GM12878 (cell line): ENCODE measurements around the gene SPSB2. TPM values are rescaled to one million over a fixed set of nuclear protein-coding genes. Genes with fewer than 3 reads are reported as not detected.

Experiments
- ATAC-seq: fragments of 200-7000 bp; cut with Tn5 transposase; 3 replicates; pipeline ENCODE4 v1.9.1; 2020; ENCODE audit warnings: mild to moderate bottlenecking, moderate library complexity
- BruUV-seq: library from RNA; stranded (reverse); fragments of 400-500 nt; replicated peaks from 2 replicates; lab custom pipeline; 2021; lab: Mats Ljungman, UMichigan
- CTCF ChIA-PET: fragments of 300-600 bp; sonication (Branson Sonifier 250); formaldehyde crosslinking; extraction: SDS; loops from one replicate; lab custom pipeline; 2021; ENCODE audit warnings: inconsistent platforms; lab: Yijun Ruan, JAX
- POLR2A ChIA-PET: fragments of 350-600 bp; formaldehyde crosslinking; extraction: SDS; loops from one replicate; lab custom pipeline; 2021; ENCODE audit warnings: inconsistent platforms; lab: Charles Lee
- RAD21 ChIA-PET: fragments of 300-600 bp; sonication (Branson Sonifier 250); formaldehyde crosslinking; loops from one replicate; lab custom pipeline; 2023; ENCODE audit warnings: antibody characterized with exemption; ENCODE audit not compliant: unreplicated experiment; lab: Charles Lee
- SMC1A ChIA-PET: fragments of 300-600 bp; sonication (Branson Sonifier 250); formaldehyde crosslinking; loops from one replicate; lab custom pipeline; 2023; ENCODE audit not compliant: unreplicated experiment, uncharacterized antibody; lab: Charles Lee
- DNase-seq: peaks from one replicate; pipeline ENCODE4 v3.0.0-alpha.2; 2011; ENCODE audit warnings: low read depth, low spot score
- FAIRE-seq: peaks from 3 replicates; lab custom pipeline; 2011; peaks lifted over from hg19 to GRCh38; lab: Jason Lieb, UNC
- H2AFZ ChIP-seq: 2 replicates; pipeline ENCODE4 v1.6.0; 2011; ENCODE audit warnings: low read depth, low read length, control low read depth; ENCODE audit not compliant: control insufficient read depth
- H3K27ac ChIP-seq: 2 replicates; pipeline ENCODE4 v1.5.1; 2011; ENCODE audit warnings: control low read depth; ENCODE audit not compliant: control insufficient read depth, insufficient read depth
- H3K27me3 ChIP-seq, 2 experiments: replicated peaks in 1 of 2; 2 replicates each; pipeline versions ENCODE4 v1.6.0 to v1.6.1; 2011; ENCODE audit warnings: low read length in 1 of 2; ENCODE audit not compliant: control insufficient read depth in 2 of 2, insufficient read depth in 2 of 2
- H3K36me3 ChIP-seq, 2 experiments: 2 replicates each; pipeline ENCODE4 v1.5.1; 2011; ENCODE audit warnings: low read length in 1 of 2; ENCODE audit not compliant: control insufficient read depth in 2 of 2, insufficient read depth in 2 of 2
- H3K4me1 ChIP-seq: 2 replicates; pipeline ENCODE4 v1.6.1; 2011; ENCODE audit warnings: mild to moderate bottlenecking, low read length, moderate library complexity, mixed read lengths; ENCODE audit not compliant: control insufficient read depth, insufficient read depth
- H3K4me2 ChIP-seq: 2 replicates; pipeline ENCODE4 v1.6.0; 2011; ENCODE audit warnings: control low read depth; ENCODE audit not compliant: control insufficient read depth, insufficient read depth
- H3K4me3 ChIP-seq: fragments of 200-600 bp; sonication (generic); 2 replicates; pipeline ENCODE4 v1.5.1; 2016
- H3K79me2 ChIP-seq: 2 replicates; pipeline ENCODE4 v1.6.0; 2011; ENCODE audit warnings: low read length; ENCODE audit not compliant: control insufficient read depth, insufficient read depth
- H3K9ac ChIP-seq: 2 replicates; pipeline ENCODE4 v1.8.0; 2011; ENCODE audit warnings: low read length, control low read depth, mixed read lengths; ENCODE audit not compliant: control insufficient read depth, insufficient read depth
- H3K9me3 ChIP-seq: replicated peaks from 3 replicates; pipeline ENCODE4 v1.5.1; 2011; ENCODE audit warnings: mild to moderate bottlenecking, low read length; ENCODE audit not compliant: control insufficient read depth, insufficient read depth
- H4K20me1 ChIP-seq: 2 replicates; pipeline ENCODE4 v1.6.0; 2011; ENCODE audit not compliant: control insufficient read depth, insufficient read depth
- BCLAF1 ChIP-seq: fragments of 450-650 bp; IDR thresholded peaks from 2 replicates; pipeline ENCODE4 v1.6.1; 2017; ENCODE audit warnings: antibody characterized with exemption, mild to moderate bottlenecking, moderate library complexity
- BHLHE40 ChIP-seq, 2 experiments: fragments of 450-650 bp in 1 of 2; IDR thresholded peaks; 2 replicates each; pipeline ENCODE4 v1.6.1; 2011 to 2017; ENCODE audit warnings: low read depth in 2 of 2, borderline replicate concordance in 1 of 2, improper control_type of control experiment in 1 of 2, low read length in 1 of 2, mild to moderate bottlenecking in 1 of 2
- PAX5 ChIP-seq: IDR thresholded peaks from 2 replicates; pipeline ENCODE4 v1.6.1; 2011; ENCODE audit warnings: low read depth, low read length, borderline replicate concordance
- SREBF1 ChIP-seq: IDR thresholded peaks from 2 replicates; pipeline ENCODE4 v1.6.1; 2012; ENCODE audit warnings: mild to moderate bottlenecking, low read length
- STAT1 ChIP-seq: fragments of 450-650 bp; conservative IDR thresholded peaks from 2 replicates; pipeline ENCODE4 v1.6.1; 2014; ENCODE audit warnings: antibody characterized with exemption, mild to moderate bottlenecking
- ZNF207 ChIP-seq: fragments of 450-650 bp; IDR thresholded peaks from 2 replicates; pipeline ENCODE4 v1.6.1; 2014; ENCODE audit warnings: antibody characterized with exemption, mild to moderate bottlenecking, borderline replicate concordance
- ZNF592 ChIP-seq: fragments of 450-650 bp; IDR thresholded peaks from 2 replicates; pipeline ENCODE4 v1.6.1; 2017; ENCODE audit warnings: mild to moderate bottlenecking, moderate library complexity
- WGBS: methylation state at CpG from one replicate; pipeline ENCODE4 v1.1.6; 2016; ENCODE audit warnings: low lambda C conversion rate; ENCODE audit not compliant: insufficient replicate concordance, insufficient coverage; ENCODE audit errors: missing lambda C conversion rate; 5-methylcytosine and 5-hydroxymethylcytosine counted together
- in situ Hi-C: fragments of 300-500 bp; cut with MboI; formaldehyde crosslinking; loops from 9 replicates; pipeline ENCODE4 v1.14.3; 2018; ENCODE audit warnings: mixed read lengths
- intact Hi-C: fragments of 100-400 bp; cut with micrococcal nuclease; formaldehyde crosslinking; loops from one replicate; pipeline ENCODE4 v1.14.2; 2022; ENCODE audit not compliant: unreplicated experiment
- polyA plus RNA-seq, 11 experiments: library from polyadenylated mRNA; depleted of rRNA in 4 of 11; unstranded in 6 of 11; stranded (reverse) in 5 of 11; fragments of >200 nt; fragmentation: Nextera tagmentation in 4 of 11; fragmentation: Illumina TruSeq in 1 of 11; extraction: Ambion mirVana in 4 of 11; extraction: Trizol in 1 of 11; gene quantifications; 1 replicate in 1 of 11; 2 replicates in 10 of 11; pipeline versions ENCODE4 v1.2.1 to v1.2.3, GENCODE V29; 2011 to 2016; ENCODE audit warnings: inconsistent platforms in 2 of 11, missing spikeins in 2 of 11, low read depth in 1 of 11
- total RNA-seq, 4 experiments: library from RNA; depleted of rRNA in 3 of 4; stranded (reverse); fragments of >200 nt in 3 of 4; fragmentation: Illumina TruSeq in 1 of 4; extraction: Trizol in 1 of 4; gene quantifications; 2 replicates each; pipeline versions ENCODE4 v1.2.1 to v1.2.3, GENCODE V29; 2013 to 2021
- TF ChIP-seq, protein P1 (sequence below), 3 experiments: IDR thresholded peaks in 2 of 3; conservative IDR thresholded peaks in 1 of 3; 2 replicates each; pipeline ENCODE4 v1.5.1; 2011; ENCODE audit warnings: low read depth in 3 of 3, low read length in 3 of 3, mild to moderate bottlenecking in 3 of 3, control low read depth in 2 of 3, moderate library complexity in 2 of 3, inconsistent platforms in 1 of 3, mixed read lengths in 1 of 3; ENCODE audit not compliant: control insufficient read depth in 2 of 3, insufficient read depth in 1 of 3; ENCODE audit errors: extremely low read depth in 1 of 3
- TF ChIP-seq, protein P2 (sequence below): IDR thresholded peaks from 2 replicates; pipeline ENCODE4 v1.6.1; 2012; ENCODE audit warnings: mild to moderate bottlenecking, low read depth, low read length

Gene SPSB2
- total and polyA plus RNA-seq, 10 of the 15 experiments (the other 5 are each of a cell fraction or from before 2014, with no cell fraction given) = 0.08 to 5.6 (median 2.7) TPM

- Histone ChIP-seq H3K36me3 (peaks cover 0 to 11% of the 10 kb centered on the region in 2 experiments; a peak in 3 of 4 replicates), H3K79me2 (peaks cover 23% of the 10 kb centered on the region), H2AFZ (no peak overlapping the region), H3K4me2 (no peak overlapping the region), H3K9me3 (no peaks in the 10 kb centered on the region), H3K27me3 (no peaks in the 10 kb centered on the region), H3K9ac (no peak overlapping the region), H4K20me1 (no peaks in the 10 kb centered on the region), H3K4me3 (no peak overlapping the region), H3K4me1 (peaks cover 19% of the 10 kb centered on the region), H3K27ac (no peak overlapping the region)
- 89% methylated on average over 2 of the region's 2 CpGs for WGBS
- ATAC-seq (no peak), DNase-seq (no peak), FAIRE-seq (no peak)
- BruUV-seq = no TSS peak
- ChIA-PET SMC1A (interaction anchor here (1.3 kb wide), 1 partner anchor 94 kb away, joined by 3 read pairs; no protein-coding TSS in a partner anchor), POLR2A (interaction anchor here (1.8 kb wide), 1 partner anchor 11 kb away, joined by 4 read pairs; no protein-coding TSS in a partner anchor), RAD21 (interaction anchor here (1.2 kb wide), 1 partner anchor 22 kb away, joined by 3 read pairs; no protein-coding TSS in a partner anchor), CTCF (interaction anchor here (2.1 to 9.9 kb wide), 3 partner anchors 14 to 21 kb away, joined by 5 to 173 read pairs (median 72); partner anchors contain the start of genes SPSB2 and TPI1)
- in situ Hi-C loops = no loop called here
- intact Hi-C loops = no loop called here
- TF ChIP-seq, protein P1, sequence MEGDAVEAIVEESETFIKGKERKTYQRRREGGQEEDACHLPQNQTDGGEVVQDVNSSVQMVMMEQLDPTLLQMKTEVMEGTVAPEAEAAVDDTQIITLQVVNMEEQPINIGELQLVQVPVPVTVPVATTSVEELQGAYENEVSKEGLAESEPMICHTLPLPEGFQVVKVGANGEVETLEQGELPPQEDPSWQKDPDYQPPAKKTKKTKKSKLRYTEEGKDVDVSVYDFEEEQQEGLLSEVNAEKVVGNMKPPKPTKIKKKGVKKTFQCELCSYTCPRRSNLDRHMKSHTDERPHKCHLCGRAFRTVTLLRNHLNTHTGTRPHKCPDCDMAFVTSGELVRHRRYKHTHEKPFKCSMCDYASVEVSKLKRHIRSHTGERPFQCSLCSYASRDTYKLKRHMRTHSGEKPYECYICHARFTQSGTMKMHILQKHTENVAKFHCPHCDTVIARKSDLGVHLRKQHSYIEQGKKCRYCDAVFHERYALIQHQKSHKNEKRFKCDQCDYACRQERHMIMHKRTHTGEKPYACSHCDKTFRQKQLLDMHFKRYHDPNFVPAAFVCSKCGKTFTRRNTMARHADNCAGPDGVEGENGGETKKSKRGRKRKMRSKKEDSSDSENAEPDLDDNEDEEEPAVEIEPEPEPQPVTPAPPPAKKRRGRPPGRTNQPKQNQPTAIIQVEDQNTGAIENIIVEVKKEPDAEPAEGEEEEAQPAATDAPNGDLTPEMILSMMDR (IDR thresholded peaks at IDR 0.05 in 2 of 3, conservative IDR thresholded peaks at IDR 0.05 in 1 of 3; ENCODE audit: control insufficient read depth in 2 of 3, extremely low read depth in 1 of 3, insufficient read depth in 1 of 3, low read depth in 3 of 3, low read length in 3 of 3) = no peak
- TF ChIP-seq ZNF207 (no peak), PAX5 (no peak), STAT1 (no peak), ZNF592 (no peak), SREBF1 (no peak), BCLAF1 (no peak), BHLHE40 (IDR thresholded peaks at IDR 0.05; ENCODE audit: borderline replicate concordance in 1 of 2, low read depth in 2 of 2, low read length in 1 of 2) (no peak)
- TF ChIP-seq, protein P2, sequence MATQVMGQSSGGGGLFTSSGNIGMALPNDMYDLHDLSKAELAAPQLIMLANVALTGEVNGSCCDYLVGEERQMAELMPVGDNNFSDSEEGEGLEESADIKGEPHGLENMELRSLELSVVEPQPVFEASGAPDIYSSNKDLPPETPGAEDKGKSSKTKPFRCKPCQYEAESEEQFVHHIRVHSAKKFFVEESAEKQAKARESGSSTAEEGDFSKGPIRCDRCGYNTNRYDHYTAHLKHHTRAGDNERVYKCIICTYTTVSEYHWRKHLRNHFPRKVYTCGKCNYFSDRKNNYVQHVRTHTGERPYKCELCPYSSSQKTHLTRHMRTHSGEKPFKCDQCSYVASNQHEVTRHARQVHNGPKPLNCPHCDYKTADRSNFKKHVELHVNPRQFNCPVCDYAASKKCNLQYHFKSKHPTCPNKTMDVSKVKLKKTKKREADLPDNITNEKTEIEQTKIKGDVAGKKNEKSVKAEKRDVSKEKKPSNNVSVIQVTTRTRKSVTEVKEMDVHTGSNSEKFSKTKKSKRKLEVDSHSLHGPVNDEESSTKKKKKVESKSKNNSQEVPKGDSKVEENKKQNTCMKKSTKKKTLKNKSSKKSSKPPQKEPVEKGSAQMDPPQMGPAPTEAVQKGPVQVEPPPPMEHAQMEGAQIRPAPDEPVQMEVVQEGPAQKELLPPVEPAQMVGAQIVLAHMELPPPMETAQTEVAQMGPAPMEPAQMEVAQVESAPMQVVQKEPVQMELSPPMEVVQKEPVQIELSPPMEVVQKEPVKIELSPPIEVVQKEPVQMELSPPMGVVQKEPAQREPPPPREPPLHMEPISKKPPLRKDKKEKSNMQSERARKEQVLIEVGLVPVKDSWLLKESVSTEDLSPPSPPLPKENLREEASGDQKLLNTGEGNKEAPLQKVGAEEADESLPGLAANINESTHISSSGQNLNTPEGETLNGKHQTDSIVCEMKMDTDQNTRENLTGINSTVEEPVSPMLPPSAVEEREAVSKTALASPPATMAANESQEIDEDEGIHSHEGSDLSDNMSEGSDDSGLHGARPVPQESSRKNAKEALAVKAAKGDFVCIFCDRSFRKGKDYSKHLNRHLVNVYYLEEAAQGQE = no peak
Observed at GRCh38 chr12:6847676-6848075, 25.4 kb downstream of the SPSB2 start.
